Renal pelvis (tissue), 4 donors: ENCODE measurements around the gene ARF6. TPM values are rescaled to one million over a fixed set of nuclear protein-coding genes. Genes with fewer than 3 reads are reported as not detected.
A peak's percentile ranks its signal among the peaks of the same experiment; 100 is the strongest.
"Not testable (repeated sequence)": the region's sequence is repeated elsewhere in the genome, so short reads cannot be mapped to it uniquely, and the experiment has no call there.

Source experiments
- DNase-seq: peaks from one replicate; pipeline ENCODE4 v3.0.0-alpha.2; 2013
- polyA plus RNA-seq, 3 donors: library from polyadenylated mRNA; unstranded; fragments of 120-200 nt; gene quantifications; one replicate each; pipeline ENCODE4 v1.2.1, GENCODE V29; 2013; ENCODE audit not compliant: insufficient read length in 3 of 3

The ARF6 gene
- polyA plus RNA-seq, 3 donors = 78.4 to 84.6 (median 82.0) TPM

DNA sequence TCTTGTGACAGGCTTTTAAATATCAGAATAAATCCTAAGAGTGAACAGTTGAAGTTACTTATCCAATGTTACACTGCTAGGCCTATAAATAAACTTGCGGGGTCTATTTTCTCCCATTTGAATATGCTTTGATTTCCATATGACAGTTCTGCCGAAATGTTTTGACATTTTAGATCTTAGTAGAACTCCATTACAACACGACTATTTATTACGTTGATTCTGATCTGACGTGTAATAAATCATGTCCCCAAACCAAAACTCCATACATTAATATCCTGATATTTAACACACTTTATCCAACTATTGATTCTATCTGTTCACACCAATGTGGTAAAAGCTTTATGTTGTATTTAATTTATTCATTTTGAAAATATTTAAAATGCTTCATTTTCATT lies 24.2 kb upstream of the ARF6 start:
- no peak for DNase-seq

DNA sequence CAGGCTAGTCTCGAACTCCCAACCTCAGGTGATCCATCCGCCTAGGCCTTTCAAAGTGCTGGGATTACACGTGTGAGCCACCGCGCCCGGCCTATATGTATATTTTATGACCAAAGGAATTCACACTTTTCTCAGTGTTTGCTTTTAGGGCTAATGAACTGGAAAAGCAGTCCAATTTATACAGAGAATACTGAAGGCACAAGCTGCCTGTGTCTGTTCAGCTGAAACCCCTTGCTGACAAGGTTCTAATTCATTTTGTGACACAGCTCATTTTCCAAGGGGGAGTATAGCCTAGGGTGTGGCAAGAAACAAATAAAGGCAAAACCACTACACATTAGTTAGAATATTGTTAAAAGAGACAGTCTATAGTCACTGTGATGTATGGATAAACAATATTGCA lies 22.0 kb upstream of the ARF6 start:
- no peak for DNase-seq

DNA sequence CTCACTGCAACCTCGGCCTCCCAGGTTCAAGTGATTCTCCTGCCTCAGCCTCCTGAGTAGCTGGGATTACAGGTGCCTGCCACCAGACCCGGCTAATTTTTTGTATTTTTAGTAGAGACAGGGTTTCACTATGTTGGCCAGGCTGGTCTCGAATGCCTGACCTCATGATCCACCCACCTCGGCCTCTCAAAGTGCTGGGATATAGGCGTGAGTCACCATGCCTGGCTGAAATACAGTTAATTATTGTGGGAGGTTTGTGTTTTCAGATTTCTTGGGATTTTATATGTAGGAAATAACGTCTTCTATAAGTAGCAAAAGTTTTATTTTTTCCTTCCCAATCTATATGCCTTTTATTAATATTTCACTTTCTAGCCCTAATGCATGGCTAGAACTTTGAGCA lies 19.3 kb upstream of the ARF6 start:
- DNase-seq = not testable (repeated sequence)

DNA sequence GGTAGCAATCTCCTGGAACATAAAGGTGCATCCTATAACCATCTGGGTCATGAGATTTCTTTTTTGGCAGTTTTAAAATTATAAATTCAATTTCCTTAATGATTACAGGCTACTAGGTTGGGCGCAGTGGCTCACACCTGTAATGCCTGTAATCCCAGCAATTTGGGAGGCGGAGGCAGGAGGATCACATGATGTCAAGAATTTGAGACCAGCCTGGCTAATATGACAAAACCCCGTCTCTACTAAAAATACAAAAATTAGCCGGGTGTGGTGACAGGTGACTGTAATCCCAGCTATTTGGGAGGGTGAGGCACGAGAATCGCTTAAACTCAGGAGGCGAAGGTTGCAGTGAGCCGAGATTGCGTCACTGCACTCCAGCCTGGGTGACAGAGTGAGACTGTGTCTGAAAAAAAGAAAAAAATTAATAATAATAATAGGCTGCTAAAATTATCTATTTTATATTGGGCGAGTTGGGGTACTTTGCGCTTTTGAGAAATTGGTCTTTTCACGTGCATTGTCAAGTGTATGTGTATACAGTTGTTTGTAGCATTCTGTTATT lies 17.2 kb upstream of the ARF6 start:
- DNase-seq = no peak

DNA sequence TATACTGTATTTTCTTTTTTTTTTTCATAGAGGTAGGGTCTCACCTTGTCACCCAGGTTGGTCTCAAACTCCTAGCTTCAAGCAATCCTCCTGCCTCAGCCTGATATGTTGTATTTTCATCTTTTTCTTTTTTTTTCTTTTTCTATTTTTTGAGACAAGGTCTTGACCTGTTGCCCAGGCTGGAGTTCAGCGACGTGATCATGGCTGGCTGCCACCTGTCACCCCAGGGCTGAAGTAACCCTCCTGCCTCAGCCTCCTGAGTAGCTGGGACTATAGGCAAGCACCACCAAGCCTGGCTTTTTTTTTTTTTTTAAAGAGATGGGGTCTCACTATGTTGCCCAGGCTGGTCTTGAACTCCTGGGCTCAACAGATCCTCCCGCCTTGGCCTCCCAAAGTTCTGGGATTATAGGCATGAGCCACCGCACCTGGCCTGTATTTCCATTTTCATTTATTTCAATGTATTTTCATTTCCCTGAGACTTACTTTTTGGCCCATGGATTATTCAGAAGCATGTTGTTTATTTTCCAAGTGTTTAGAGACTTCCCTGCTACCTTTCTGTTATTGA lies 16.2 kb upstream of the ARF6 start:
- no peak for DNase-seq

DNA sequence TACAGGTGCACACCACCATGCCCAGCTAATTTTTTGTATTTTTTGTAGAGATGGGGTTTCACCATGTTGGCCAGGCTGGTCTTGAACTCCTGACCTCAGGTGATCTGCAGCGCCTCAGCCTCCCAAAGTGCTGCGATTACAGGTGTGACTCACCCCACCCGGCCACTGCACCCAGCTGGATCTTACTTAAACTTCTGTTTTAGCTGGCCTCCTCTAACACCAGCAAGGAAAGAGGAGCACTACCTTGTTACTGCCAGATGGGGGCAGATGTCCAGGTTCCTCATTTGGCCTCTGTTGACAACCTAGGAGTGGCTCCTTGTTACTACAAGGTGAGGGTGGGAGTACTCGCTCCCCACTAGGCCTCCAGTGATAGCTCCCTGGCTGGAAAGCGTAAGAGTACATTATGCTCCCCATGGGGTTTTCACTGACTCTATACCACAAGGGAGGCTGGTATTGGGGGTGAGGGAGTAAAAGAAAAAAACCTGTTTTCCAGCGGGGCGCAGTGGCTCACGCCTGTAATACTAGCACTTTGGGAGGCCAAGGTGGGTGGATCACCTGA lies 13.2 kb upstream of the ARF6 start:
- no peak for DNase-seq

DNA sequence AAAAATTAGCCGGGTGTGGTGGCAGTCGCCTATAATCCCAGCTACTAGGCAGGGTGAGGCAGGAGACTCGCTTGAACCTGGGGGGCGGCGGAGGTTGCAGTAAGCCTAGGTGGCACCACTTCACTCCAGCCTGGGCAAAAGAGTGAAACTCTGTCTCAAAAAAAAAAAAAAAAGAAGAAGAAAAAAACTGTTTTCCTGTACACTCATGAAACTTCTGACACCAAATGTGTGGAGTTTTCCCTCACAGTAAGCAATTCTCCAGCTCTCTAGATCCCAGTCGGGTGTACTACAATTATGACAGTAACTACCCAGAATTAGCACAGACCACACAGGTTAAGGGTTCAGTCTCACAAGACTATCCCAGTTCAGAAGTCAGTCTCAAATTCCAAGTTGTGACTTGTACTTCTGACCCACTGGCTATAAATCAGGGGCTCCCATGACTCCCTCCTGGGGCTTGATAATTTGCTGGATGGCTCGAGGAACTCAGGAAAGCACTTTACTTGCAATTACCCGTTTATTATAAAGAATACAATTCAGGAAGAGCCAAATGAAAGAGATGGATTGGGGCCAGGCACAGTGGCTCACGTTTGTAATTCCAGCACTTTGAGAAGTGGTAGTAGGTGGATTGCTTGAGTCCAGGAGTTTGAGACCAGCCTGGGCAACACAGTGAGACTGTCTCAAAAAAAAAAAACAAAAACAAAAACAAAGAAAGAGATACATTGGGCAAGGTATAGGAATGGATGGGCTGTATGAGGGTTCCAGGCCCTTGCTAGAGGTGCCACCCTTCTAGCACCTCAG lies 12.4 kb upstream of the ARF6 start:
- peak; percentile 54 for DNase-seq

DNA sequence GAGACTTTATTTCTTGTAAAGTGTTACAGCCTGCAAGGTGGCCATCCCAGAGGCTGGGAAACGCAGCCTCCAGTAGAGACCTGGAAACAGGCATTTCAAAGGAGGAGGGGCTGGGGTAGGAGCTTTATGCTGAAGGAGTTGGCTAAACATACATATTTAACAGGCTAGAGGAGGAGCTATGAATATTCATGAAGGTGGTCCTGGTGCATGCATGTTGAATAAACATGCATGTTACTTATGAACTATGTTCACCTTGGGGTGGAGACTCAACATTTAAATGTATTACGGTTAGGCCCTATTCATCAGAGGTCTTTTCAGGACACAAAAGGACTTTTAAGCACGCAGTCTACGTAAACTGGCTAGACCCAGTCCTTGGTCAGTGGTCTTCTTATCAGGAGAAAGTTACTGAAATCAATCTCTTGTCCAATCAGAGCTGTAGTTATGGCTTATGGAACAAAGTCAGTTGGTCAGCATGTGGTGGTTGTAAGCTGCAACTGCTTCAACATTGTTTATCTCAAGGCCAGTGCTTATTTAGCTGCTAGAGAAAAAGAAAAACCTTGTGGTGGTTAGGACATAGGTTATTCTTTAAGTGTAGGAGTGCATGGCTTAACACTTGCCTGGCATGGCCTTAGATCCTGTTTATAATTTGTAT lies 11.4 kb upstream of the ARF6 start:
- DNase-seq = no peak

DNA sequence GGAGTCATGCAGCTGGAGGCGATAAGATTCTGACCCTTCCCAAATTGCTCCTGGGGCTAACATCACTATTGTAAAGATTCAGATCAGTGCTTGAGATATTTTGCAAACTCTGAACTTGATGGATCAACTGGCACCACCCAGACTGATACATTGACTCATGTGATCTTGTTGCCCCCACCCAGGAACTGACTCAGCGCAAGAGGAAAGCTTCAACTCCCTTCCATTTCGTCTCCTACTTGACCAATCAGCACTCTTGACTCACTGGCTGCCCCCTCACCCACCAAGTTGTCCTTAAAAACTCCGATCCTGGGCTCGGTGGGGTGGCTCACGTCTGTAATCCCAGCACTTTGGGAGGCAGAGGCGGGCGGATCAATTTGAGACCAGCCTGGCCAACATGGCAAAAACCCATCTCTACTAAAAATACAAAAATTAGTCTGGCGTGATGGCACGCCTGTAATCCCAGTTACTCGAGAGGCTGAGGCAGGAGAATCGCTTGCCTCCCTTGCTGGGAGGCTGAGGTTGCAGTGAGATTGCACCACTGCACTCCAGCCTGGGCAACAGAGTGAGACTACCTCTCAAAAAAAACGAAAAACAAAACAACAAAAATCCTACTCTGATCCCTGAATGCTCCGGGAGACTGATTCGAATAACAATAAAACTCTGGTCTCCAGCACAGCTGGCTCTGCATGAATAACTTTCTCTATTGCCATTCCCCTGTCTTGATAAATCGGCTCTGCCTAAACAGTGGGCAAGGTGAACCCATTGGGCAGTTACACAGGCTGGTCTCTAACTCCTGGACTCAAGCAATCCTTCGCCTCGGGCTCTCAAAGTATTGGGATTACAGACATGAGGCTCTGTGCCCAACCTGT lies 9.8 kb upstream of the ARF6 start:
- no peak for DNase-seq

DNA sequence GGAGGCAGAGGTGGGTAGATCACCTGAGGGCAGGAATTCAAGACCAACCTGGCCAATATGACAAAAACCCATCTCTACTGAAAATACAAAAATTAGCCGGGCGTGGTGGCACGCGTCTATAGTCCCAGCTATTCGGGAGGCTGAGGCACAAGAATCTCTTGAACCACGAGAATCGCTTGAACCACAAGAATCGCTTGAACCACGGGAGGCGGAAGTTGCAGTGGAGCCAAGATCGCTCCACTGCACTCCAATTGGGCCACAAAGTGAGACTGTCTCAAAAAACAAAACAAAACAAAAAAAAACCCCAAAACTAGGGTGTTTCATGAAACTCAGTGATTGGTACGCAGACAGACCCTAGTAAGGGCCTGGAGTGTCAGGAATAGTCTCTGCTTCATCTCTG lies 6.4 kb upstream of the ARF6 start:
- no peak for DNase-seq

DNA sequence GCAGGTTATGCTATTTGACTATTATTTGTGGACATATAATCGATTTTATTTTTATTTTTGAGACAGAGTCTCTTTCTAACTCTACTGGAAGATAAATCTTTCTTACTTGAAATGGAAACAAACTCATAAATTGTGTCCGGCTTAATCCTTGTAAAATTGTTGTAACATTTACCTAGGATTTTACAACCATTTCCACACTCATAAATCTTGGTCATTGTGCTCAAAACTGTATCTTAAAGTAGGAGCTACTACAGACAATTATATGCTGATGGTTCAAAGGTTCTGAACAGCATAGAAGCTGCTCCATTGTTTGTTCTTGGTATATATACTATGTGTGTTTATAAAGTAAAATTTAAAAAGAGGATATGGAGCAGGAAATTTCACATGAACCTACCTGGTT lies 4.6 kb upstream of the ARF6 start:
- no peak for DNase-seq

DNA sequence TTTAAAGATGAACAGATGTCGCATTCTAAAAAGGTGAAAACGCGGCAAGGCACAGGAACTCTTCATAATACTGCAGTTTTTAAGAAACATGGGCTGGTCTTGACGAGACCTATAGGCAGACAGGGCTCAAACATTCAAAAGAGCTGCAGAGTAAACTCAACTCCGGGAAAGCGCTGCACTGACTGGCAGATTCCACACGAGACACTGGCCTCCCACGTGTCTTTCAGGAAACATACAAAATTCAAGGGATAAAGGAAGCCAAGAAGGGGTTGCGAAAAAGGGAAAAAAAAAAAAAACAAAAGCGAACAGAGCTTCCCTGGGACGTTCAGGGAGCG lies 614 bp upstream of the ARF6 start:
- DNase-seq = peak; percentile 84

DNA sequence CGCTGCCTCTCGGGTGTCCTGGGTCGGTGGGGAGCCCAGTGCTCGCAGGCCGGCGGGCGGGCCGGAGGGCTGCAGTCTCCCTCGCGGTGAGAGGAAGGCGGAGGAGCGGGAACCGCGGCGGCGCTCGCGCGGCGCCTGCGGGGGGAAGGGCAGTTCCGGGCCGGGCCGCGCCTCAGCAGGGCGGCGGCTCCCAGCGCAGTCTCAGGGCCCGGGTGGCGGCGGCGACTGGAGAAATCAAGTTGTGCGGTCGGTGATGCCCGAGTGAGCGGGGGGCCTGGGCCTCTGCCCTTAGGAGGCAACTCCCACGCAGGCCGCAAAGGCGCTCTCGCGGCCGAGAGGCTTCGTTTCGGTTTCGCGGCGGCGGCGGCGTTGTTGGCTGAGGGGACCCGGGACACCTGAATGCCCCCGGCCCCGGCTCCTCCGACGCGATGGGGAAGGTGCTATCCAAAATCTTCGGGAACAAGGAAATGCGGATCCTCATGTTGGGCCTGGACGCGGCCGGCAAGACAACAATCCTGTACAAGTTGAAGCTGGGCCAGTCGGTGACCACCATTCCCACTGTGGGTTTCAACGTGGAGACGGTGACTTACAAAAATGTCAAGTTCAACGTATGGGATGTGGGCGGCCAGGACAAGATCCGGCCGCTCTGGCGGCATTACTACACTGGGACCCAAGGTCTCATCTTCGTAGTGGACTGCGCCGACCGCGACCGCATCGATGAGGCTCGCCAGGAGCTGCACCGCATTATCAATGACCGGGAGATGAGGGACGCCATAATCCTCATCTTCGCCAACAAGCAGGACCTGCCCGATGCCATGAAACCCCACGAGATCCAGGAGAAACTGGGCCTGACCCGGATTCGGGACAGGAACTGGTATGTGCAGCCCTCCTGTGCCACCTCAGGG lies 679 bp downstream of the ARF6 start:
- DNase-seq = peak; percentile 44

DNA sequence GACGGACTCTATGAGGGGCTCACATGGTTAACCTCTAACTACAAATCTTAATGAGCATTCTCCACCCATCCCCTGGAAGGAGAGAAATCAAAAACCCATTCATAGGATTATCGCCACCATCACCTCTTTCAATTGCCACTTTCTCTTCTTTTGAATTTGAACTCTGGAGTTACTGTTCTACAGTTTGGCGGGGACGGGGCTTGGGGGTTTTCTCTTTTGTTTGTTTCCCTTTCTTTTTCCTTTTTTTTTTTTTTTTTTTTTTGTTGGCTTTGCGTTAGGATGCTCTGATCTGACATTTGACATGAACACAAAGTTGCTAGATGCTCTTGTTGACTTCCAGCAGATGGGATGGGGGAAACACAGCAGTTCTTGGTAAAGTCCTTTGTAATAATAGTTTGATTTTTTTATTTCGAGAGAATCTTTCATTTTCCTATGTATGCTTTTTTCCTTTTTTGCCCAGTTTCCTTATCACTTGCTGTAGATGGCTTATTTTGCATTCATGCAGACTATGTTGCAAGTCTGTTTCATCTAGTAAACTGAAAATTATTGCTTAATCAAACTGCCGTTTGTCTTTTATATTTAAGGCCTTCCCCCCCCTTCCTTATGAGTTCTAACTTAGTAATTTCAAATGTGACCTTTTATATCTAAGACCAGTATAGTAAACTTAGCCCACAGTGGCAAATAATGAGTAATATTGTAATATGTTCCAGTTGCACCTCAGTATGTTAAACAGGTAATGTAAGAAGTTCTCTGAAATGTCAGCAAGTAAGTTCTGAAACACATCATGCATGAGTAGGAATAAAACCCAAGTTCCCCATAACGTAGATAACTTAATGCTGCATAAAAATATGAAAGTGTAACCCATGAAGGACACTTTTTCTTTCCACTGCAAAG lies 1.6 kb downstream of the ARF6 start:
- not testable (repeated sequence) for DNase-seq

DNA sequence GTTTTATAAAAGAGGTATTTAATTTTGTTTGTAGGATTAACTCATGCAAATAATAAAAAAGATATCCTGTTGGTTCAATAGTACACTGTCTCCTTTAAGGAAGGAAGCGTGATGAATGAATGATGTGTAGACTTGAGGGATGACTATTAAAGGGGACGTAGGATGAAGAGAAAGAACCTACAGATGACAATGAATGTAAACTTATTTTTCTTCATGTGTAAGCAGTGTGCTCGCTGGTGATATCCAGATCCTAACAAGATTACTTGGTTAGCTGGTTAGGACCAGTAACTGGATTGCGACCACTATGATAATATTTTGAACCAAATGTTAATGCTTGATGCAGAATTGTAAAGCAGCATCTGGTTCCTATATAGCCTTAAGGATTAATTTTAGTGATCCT lies 2.6 kb downstream of the ARF6 start:
- no peak for DNase-seq

DNA sequence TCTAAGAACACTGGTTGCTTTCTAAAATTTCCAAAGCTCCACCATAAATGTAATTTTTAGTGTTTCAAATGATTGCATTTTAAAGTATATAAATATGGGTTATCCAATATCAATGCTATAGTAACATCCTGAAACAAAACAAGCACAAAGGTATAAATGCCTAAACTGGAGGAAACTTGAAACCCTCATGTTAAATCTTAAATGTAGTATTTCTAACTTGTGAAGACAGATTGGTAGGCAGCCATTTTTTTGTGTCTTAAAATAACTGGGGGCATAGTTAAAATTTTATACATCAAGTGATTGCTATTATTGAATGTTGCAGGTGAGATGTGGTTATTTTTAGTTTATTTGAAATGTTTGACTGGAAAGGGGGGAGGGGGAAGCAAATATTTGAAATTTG lies 3.4 kb downstream of the ARF6 start:
- DNase-seq = not testable (repeated sequence)

DNA sequence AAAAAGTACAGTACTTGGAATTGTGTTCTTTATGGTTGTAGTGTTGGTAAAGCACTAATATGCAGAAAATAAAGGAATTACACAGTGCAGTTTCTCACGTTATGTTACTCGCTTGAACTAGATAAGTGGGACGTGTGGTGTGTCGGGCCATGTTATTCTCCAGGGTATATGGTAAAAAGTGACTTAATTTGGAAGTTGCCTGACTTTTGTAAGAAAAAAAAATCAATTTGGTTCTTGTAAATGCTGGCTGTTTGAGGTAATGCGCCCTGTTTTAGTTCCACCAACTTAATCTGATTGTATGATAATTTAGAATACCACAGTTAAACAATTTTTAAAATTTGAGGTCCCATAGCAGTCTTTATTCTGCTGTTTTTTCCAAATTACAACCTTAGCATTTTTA lies 4.1 kb downstream of the ARF6 start:
- no peak for DNase-seq

DNA sequence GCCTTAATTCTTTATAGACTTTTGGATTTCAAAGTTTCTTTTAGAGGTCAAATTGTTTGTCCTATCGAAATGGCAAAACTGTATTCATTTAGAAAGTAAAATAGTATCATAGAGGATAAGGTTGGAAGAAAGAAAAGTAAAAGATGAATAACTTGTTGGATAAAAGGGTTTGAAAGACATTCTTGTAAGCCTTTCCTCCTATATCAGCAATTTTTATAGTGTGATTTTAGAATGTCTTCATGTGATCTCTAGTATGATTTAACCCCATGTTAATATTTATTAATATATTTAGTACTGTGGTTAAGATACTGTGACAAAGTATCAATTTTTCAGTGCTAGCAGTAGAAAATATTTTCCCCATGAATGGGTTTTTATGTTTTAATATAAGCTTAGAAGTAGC lies 4.5 kb downstream of the ARF6 start:
- no peak for DNase-seq

DNA sequence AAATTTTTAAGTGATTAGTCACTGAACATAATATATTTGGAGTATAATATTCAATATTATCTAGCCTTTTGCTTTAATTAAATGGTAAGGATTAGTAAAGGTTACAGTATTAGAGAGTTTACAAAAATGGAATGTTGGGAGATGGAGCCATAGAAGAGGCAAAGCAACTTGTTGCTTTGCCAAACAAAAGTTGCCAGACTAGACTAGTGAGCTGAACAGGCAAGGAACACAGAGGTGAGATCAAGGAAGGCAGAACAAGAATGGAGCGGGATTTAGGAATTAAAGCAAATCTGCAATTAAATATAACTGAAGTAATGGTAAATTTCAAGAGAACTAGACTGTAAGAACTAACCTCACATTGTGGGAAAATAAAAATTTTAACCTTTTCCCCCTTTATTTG lies 5.1 kb downstream of the ARF6 start:
- DNase-seq = no peak

DNA sequence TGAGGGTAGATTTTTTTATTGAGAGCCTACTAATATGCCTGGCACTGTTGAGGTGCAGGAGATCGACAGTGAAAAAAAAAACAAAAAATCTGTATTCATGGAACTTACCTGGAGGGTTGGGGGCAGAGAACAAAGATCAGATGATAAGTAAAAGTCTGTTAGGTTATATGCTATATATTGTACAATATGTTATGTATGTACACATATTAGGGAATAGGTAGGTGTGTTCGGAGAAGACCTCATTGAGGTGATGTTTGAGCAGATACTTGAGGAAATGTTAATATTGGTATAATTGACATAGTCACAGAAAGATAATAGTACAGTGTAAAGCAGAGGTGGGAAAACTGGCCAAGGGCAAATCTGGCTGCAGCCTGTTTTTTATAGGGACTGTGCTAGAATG lies 5.6 kb downstream of the ARF6 start:
- DNase-seq = no peak
